Activated CD4-positive, alpha-beta T cell treated with anti-CD3 and anti-CD28 coated beads for 24 hours (primary cell): Measurements from ENCODE around the gene TRMT44.

Experiments
- DNase-seq, 2 donors: peaks; one replicate each; pipeline ENCODE4 v3.0.0-alpha.2; 2020; ENCODE audit warnings: low read depth in 2 of 2

Gene TRMT44

GRCh38 chr4:8492174-8492573, 51.6 kb downstream of the TRMT44 start:
- no peak for DNase-seq

GRCh38 chr4:8493484-8493883, 52.9 kb downstream of the TRMT44 start:
- DNase-seq = no peak

DNA sequence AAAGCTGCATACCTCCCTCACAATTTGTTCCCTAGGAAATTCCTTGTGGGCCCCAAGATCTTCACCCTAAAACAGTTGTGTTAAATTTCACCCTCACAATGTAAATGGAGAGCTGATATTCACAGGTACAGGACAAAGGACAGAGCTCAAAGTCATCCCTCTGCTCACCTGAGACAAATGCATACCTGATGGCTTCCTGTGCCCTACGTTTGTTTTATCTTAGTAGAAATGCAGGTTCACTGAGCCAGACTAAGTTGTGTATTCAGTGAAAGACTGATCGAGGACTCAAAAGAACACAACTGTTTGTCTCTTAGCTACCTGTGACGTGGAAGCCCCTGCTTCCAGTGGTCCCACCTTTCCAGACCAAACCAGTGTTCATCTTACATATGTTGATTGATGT, 53.6 kb downstream of the TRMT44 start:
- no peak for DNase-seq

- no peak for DNase-seq
These were observed 54.5 kb downstream of the TRMT44 start for GRCh38 chr4:8494983-8495548.

DNA sequence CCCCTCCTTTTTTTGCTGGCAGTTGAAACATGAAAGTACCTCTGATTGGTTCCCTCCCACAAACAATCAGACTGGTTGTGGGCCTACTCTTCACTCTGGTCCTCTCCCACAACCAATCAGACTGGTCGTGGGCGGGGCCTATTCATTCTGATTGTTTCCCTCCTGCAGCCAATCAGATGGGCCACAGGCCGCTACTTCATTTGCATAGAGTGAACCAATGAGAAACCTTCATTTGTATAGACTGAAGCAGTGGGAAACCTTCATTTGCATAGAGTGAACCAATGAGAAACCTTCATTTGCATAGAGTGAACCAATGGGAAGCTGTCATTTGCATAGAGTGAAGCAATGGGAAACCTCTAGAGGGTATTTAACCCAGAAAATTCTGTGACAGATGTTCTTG, 55.2 kb downstream of the TRMT44 start:
- no peak for DNase-seq

- no peak for DNase-seq
These were observed 57.2 kb downstream of the TRMT44 start for GRCh38 chr4:8497762-8498161.

- no peak for DNase-seq
These were observed 60.4 kb downstream of the TRMT44 start for GRCh38 chr4:8500966-8501365.

GRCh38 chr4:8501781-8502180, 61.2 kb downstream of the TRMT44 start:
- no peak for DNase-seq

- no peak for DNase-seq
These were observed 61.8 kb downstream of the TRMT44 start for GRCh38 chr4:8502371-8502770.

DNA sequence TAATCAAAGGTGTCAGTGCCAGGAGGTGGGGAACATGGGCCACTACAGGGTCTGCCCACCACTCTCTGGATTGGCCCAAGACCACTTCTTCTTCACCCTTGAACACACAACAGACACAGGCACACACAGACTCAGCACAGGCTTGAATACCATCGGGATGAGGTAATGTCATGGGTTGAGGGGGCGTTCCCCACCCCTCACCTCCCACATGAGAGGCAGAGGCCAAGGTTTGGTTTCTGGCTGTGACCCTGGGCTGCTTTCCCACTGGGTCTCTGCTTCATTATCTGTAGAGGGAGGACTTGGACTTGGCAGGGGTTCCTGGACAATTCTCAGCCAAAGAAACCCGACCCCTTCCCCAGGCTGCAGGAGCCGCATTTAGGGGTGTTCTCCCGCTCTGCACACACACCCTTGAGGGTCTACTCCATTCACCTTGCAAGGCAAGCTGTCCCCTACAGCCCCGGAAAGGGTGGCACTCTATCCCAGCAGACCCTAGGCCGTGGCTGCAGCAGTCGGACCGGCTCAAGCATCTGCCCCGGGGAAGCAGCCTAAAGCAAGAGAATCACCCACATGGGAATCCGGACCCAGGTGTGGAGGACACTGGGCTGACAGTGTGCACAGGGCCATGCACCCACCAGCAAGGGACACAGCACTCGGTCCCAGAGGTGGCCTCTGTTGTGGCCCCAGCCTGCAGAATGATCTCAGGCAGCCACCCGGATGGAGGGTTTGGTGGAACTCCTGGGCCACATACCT, 62.4 kb downstream of the TRMT44 start:
- no peak for DNase-seq

DNA sequence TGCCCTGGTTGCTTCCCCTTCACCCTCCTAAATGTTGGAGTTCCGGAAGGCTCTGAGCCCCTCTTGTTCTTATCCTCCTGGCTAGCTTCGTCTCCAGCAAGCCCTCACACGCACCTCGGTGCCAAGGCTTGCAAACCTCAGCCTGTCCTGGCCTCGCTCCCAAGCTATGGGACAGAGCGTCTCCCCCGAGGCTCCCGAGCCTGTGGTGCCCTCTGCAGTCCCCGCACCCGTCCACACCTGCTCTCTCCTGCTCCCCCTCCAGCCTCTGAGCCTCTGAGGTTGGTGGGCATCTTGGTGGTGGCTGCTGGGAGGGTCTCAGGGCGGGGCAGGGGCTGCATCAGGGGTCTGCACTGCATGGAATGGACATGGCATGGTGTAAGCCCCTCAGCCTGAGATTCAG, 63.2 kb downstream of the TRMT44 start:
- DNase-seq = no peak

GRCh38 chr4:8504279-8505007, 63.9 kb downstream of the TRMT44 start:
- no peak for DNase-seq

- DNase-seq = no peak
These were observed 64.7 kb downstream of the TRMT44 start for GRCh38 chr4:8505229-8505628.

DNA sequence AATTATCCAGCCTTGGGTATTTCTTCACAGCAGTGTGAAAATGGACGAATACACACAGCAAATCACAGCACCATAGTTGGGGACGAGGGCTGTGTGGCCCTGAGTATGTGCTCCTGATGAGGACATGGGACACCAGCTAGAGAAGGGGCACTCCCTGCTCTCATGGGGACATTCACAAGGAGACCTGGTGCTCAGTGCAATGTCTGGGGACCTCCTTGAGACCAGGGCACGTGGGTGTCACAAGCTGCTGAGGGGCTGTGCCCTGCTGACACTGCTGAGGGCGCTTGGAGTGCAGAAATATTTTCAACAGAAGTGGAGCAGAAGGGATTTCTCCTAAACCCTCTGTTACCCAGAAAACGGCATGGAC, 65.4 kb downstream of the TRMT44 start:
- no peak for DNase-seq

GRCh38 chr4:8506373-8507195, 66.0 kb downstream of the TRMT44 start:
- no peak for DNase-seq

DNA sequence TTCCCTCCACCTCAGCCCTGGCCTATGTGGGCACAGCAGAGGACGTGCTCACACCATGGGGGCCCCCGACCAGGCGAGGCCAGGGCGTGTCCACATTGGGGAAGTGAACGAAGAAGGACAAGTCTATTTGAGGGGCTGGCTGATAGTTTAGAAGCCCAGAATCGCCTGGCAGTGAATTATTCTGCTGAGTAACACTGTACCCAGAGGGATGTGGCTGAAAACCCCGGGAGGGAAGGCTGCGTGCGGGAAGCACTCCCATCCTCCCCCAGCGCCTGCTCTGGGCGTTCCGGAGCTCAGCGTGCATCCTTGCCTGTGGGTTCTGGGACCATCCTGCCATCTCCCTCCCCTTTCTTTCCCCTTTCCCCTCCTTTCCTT, 66.6 kb downstream of the TRMT44 start:
- DNase-seq = no peak

DNA sequence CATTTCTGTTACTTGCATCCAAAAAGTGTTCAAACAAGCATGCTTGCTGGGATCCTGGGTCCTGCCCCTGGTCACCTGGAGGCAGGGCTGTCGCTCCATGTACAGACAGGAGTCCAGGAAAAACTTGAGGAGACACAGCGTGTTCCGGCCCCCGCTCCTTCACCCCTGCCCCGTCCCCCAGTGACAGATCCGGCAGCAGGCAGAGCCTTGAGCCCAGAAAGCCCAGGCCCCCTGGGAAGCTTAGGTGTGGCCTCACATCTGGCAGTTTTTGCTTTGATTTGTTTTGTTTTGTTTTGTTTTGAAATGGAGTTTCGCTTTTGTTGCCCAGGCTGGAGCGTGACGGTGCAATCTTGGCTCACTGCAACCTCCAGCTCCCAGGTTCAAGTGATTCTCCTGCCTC, 67.0 kb downstream of the TRMT44 start:
- no peak for DNase-seq

DNA sequence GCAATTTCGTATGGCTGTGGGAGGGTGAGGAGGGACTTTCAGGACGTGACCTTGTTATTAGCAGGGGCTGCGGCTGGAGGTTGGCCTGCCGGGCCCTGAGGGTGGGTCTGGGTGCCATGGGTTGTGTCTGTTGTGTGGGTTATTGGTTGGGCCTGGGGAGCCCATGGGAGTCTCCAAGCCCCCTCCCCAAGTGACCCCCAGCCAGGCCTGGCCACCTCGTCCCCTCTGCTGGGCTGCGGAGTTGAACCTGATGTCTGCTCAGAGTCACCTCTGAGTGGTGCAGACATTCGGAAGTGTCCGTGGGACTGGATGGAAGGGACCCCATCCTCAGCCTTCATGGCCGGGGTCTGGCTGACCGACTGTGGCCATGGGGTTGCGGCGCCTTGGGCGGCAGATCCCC, 67.7 kb downstream of the TRMT44 start:
- no peak for DNase-seq

DNA sequence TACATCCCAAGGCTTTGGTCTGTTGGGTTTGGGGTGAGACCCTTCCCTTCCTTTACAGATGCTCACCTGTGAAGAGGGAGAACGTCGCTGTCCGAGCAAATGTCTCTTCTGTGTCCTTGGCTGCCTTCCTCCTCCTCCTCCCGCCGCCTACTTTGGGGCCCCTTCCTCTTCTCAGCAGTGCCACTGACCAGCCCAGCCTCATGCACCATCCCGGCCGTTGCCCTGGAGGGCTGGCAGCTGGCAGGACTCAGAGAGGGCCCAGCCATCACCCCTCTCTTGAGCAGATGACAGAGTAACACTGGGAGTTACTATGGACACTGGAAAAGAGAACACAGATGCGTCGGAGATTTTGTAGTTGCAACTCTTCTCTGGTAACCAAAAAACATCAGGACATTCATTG, 68.2 kb downstream of the TRMT44 start:
- no peak for DNase-seq

DNA sequence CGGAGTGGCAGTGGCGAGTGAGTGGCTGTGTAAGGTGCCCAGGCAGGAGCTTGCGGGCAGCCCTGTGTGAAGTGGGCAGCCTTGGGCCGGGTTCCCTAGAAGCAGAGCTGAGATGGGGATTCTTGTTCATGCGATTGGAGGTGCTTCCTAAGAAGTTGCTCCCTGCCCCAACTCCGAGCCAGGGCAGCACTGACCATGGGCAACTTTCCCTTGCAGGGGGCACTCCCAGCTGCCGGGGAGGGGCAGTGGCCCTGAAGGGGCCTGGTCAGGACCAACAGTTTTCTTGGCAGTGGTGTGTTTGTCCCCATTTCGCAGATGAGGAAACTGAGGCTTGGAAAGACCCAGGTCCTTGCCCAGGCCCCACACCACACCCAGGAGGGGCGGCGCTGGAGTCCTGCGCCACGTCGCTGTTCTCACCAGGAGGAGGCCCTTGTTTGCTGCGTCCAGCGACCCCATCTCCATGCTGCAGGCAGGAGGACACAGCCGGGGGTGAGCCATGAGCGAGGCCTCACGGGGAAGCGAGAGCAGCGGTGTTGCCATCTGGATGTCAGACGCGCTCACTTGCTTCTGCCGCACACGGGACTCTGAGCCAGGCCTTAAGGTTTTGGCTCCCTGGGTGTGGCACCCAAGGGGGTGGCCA, 68.9 kb downstream of the TRMT44 start:
- no peak for DNase-seq

DNA sequence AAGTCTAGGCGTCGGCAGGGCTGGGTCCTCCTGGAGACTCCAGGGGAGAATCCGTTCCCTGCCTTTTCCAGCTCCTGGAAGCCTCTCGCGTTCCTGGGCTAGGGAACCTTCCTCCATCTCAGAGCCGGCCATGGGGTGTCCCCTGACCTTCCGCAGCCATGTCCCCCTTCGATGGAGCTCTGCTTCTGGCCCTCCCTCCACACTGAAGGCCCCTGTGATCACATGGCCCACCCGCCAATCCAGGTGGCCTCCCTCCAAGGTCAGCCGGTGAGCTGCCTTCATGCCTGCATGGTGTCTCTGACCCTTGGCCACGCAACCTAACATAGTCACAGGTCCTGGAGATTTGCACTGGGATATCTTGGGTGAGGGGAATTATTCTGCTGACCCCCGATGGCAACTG, 69.6 kb downstream of the TRMT44 start:
- DNase-seq = no peak
